ENCODE data around the gene SSBP4. TPM values are rescaled to one million over a fixed set of nuclear protein-coding genes. Genes with fewer than 3 reads are reported as not detected.

SSBP4 gene
- total and polyA plus RNA-seq, 9 of the 15 experiments (the other 6 are each of a cell fraction or from before 2014, with no cell fraction given): 1.1 to 189 (median 39.0) TPM

- TF ChIP-seq ILF3 (IDR thresholded peaks at IDR 0.05; ENCODE audit: borderline replicate concordance): no peak
- peak; percentile 63 for TF ChIP-seq CREM (IDR thresholded peaks at IDR 0.05; ENCODE audit: low read depth)
- no peak for TF ChIP-seq HMBOX1 (IDR thresholded peaks at IDR 0.05)
- 0 out of 2 replicates have a peak, but pooled peaks have one; percentile 47 for TF ChIP-seq RFX7 (CRISPR knock-in tag; IDR thresholded peaks at IDR 0.05)
- TF ChIP-seq XRCC5 (IDR thresholded peaks at IDR 0.05; ENCODE audit: low read depth, low read length): peak; percentile 57; the same call in 1 of the 2 replicates
- TF ChIP-seq EWSR1 (IDR thresholded peaks at IDR 0.05; ENCODE audit: borderline replicate concordance, low read depth, partially characterized antibody): no peak
- TF ChIP-seq SRSF1 (IDR thresholded peaks at IDR 0.05; ENCODE audit: low read depth, low read length): no peak
- TF ChIP-seq RFX5 (IDR thresholded peaks at IDR 0.05; ENCODE audit: low read depth, low read length): no peak
- no peak for TF ChIP-seq PTTG1 (tag; IDR thresholded peaks at IDR 0.05; ENCODE audit: low read depth)
- TF ChIP-seq L3MBTL2 (IDR thresholded peaks at IDR 0.05): peak; percentile 25; the same call in 1 of the 2 replicates
- TF ChIP-seq HMGXB4 (CRISPR knock-in tag; IDR thresholded peaks at IDR 0.05): no peak
- TF ChIP-seq NFIX (CRISPR knock-in tag; IDR thresholded peaks at IDR 0.05; ENCODE audit: low read depth): no peak
- TF ChIP-seq ETS2 (tag; IDR thresholded peaks at IDR 0.05; ENCODE audit: borderline replicate concordance, poor library complexity, severe bottlenecking): no peak
- TF ChIP-seq ZNF551 (CRISPR knock-in tag; IDR thresholded peaks at IDR 0.05): no peak
- TF ChIP-seq SMAD2 (IDR thresholded peaks at IDR 0.05; ENCODE audit: low read depth, low read length): no peak
- TF ChIP-seq TRIM28 (IDR thresholded peaks at IDR 0.05): no peak
- no peak for TF ChIP-seq GTF2E2 (tag; IDR thresholded peaks at IDR 0.05)
- peak; percentile 82; the same call in 1 of the 2 replicates for TF ChIP-seq RNF2 (IDR thresholded peaks at IDR 0.05)
- TF ChIP-seq RNF219 (CRISPR knock-in tag; IDR thresholded peaks at IDR 0.05): no peak
- TF ChIP-seq RAD51 (IDR thresholded peaks at IDR 0.05; ENCODE audit: borderline replicate concordance, low read depth): no peak
- no peak for TF ChIP-seq GTF2F1 (IDR thresholded peaks at IDR 0.05; ENCODE audit: low read depth, low read length)
- no peak for TF ChIP-seq FOXJ2 (tag; IDR thresholded peaks at IDR 0.05)
- TF ChIP-seq CBFB (CRISPR knock-in tag; IDR thresholded peaks at IDR 0.05): no peak
- TF ChIP-seq IRF2 (CRISPR knock-in tag; IDR thresholded peaks at IDR 0.05): no peak
Observed at GRCh38 chr19:18415178-18415867, 3.9 kb upstream of the SSBP4 start (continued).

Measured in K562 (cell line).